ENCODE data around the gene POPDC2. TPM values are rescaled to one million over a fixed set of nuclear protein-coding genes. Genes with fewer than 3 reads are reported as not detected.
A peak's percentile ranks its signal among the peaks of the same experiment; 100 is the strongest.

Gene POPDC2
- total and polyA plus RNA-seq, 4 experiments from 2014 or later, result 2.0 to 7.4 (median 5.0) TPM

- H3K27me3 Mint-ChIP-seq, result peaks cover 0 to 1% of the 10 kb centered on the region in 2 donors
- Histone ChIP-seq H3K4me3 (ENCODE audit: low read length in 2 of 2) (no peak overlapping the region), H3K36me3 (ENCODE audit: insufficient read depth, low read length) (no peaks in the 10 kb centered on the region), H3K4me1 (ENCODE audit: insufficient read depth, low read length) (peaks cover 34% of the 10 kb centered on the region), H3K9me3 (ENCODE audit: control insufficient read depth in 1 of 2, low read length in 2 of 2) (no peaks in the 10 kb centered on the region), H3K27me3 (ENCODE audit: insufficient read depth, low read length) (no peaks in the 10 kb centered on the region), H3K27ac (ENCODE audit: low read depth, low read length) (no peak overlapping the region)
- CTCF ChIA-PET (ENCODE audit: partially characterized antibody), result no interaction called here
- POLR2A ChIA-PET (ENCODE audit: partially characterized antibody), result no interaction called here
- H3K36me3 Mint-ChIP-seq, result no peaks in the 10 kb centered on the region
- peak overlapping the region in 2 of 7 donors; percentile 10 to 29 for H3K27ac Mint-ChIP-seq
- H3K9me3 Mint-ChIP-seq, result no peaks in the 10 kb centered on the region
- intact Hi-C loops (cut with micrococcal nuclease), result no loop called here
- no peak overlapping the region for H3K4me3 Mint-ChIP-seq
- DNase-seq, result no peak
- H3K4me1 Mint-ChIP-seq, result peaks cover 19 to 36% (median 24%) of the 10 kb centered on the region in 4 donors
Observed at GRCh38 chr3:119625451-119626153, 34.8 kb downstream of the POPDC2 start.

- Histone ChIP-seq H3K4me3 (ENCODE audit: low read length in 2 of 2) (no peak overlapping the region), H3K9me3 (ENCODE audit: control insufficient read depth in 1 of 2, low read length in 2 of 2) (no peaks in the 10 kb centered on the region), H3K36me3 (ENCODE audit: insufficient read depth, low read length) (no peaks in the 10 kb centered on the region), H3K4me1 (ENCODE audit: insufficient read depth, low read length) (peaks cover 34% of the 10 kb centered on the region), H3K27me3 (ENCODE audit: insufficient read depth, low read length) (no peaks in the 10 kb centered on the region), H3K27ac (ENCODE audit: low read depth, low read length) (no peak overlapping the region)
- intact Hi-C loops (cut with micrococcal nuclease), result no loop called here
- no peak for DNase-seq
- CTCF ChIA-PET (ENCODE audit: partially characterized antibody), result no interaction called here
- no peaks in the 10 kb centered on the region for H3K9me3 Mint-ChIP-seq
- no peak overlapping the region for H3K4me3 Mint-ChIP-seq
- peaks cover 0 to 1% of the 10 kb centered on the region in 2 donors for H3K27me3 Mint-ChIP-seq
- POLR2A ChIA-PET (ENCODE audit: partially characterized antibody), result no interaction called here
- H3K4me1 Mint-ChIP-seq, result peaks cover 18 to 31% (median 24%) of the 10 kb centered on the region in 4 donors
- no peak overlapping the region for H3K27ac Mint-ChIP-seq
- no peaks in the 10 kb centered on the region for H3K36me3 Mint-ChIP-seq
Observed at GRCh38 chr3:119624002-119624720, 36.2 kb downstream of the POPDC2 start.

- CTCF ChIA-PET (ENCODE audit: partially characterized antibody), result interaction anchor here (1.0 to 1.4 kb wide), 2 partner anchors 17 to 28 kb away, joined by 3 read pairs; no protein-coding TSS in a partner anchor
- H3K27ac Mint-ChIP-seq, result no peak overlapping the region
Observed at GRCh38 chr3:119620899-119621298, 39.5 kb downstream of the POPDC2 start.

DNA sequence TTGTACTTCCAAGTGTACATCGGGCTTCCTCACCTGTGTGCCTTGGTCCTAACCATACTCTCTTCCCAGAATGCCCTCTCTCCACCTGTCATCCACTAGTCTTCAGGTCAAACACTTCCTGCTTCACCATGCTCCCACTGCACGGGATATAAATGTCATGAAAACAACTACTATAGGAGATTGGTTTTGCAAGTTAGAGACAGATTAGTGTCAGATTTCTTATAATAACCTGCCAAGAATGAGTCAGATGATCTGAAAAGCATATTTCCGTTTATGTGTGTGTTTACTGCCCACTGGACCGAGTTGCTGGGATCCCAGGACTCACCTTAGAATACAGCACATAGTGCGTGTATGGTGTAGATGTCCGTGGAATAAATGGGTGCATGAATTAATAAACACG, 41.3 kb downstream of the POPDC2 start:
- ChIA-PET POLR2A (ENCODE audit: partially characterized antibody) (no interaction called here), CTCF (ENCODE audit: partially characterized antibody) (no interaction called here)
- Histone ChIP-seq H3K4me1 (ENCODE audit: insufficient read depth, low read length) (no peaks in the 10 kb centered on the region), H3K4me3 (ENCODE audit: low read length in 2 of 2) (no peak overlapping the region), H3K36me3 (ENCODE audit: insufficient read depth, low read length) (no peaks in the 10 kb centered on the region), H3K27me3 (ENCODE audit: insufficient read depth, low read length) (no peaks in the 10 kb centered on the region), H3K27ac (ENCODE audit: low read depth, low read length) (no peak overlapping the region), H3K9me3 (ENCODE audit: control insufficient read depth in 1 of 2, low read length in 2 of 2) (no peaks in the 10 kb centered on the region)
- H3K27me3 Mint-ChIP-seq, result peaks cover 2 to 11% of the 10 kb centered on the region in 2 donors
- no peaks in the 10 kb centered on the region for H3K4me1 Mint-ChIP-seq
- no peak overlapping the region for H3K4me3 Mint-ChIP-seq
- H3K9me3 Mint-ChIP-seq, result peaks cover 0 to 1% (median 0%) of the 10 kb centered on the region in 8 donors
- H3K27ac Mint-ChIP-seq, result no peak overlapping the region
- no peaks in the 10 kb centered on the region for H3K36me3 Mint-ChIP-seq
- no peak for DNase-seq
- intact Hi-C loops (cut with micrococcal nuclease), result no loop called here

More at GRCh38 chr3:119620899-119621298, 39.5 kb downstream of the POPDC2 start:
- Histone ChIP-seq H3K9me3 (ENCODE audit: control insufficient read depth in 1 of 2, low read length in 2 of 2) (no peaks in the 10 kb centered on the region), H3K27ac (ENCODE audit: low read depth, low read length) (no peak overlapping the region), H3K36me3 (ENCODE audit: insufficient read depth, low read length) (no peaks in the 10 kb centered on the region), H3K27me3 (ENCODE audit: insufficient read depth, low read length) (no peaks in the 10 kb centered on the region), H3K4me3 (ENCODE audit: low read length in 2 of 2) (no peak overlapping the region), H3K4me1 (ENCODE audit: insufficient read depth, low read length) (peaks cover 2% of the 10 kb centered on the region)
- DNase-seq, result no peak
- H3K36me3 Mint-ChIP-seq, result no peaks in the 10 kb centered on the region
- H3K4me1 Mint-ChIP-seq, result peaks cover 0 to 2% (median 1%) of the 10 kb centered on the region in 4 donors
- H3K4me3 Mint-ChIP-seq, result no peak overlapping the region
- intact Hi-C loops (cut with micrococcal nuclease), result no loop called here
- H3K27me3 Mint-ChIP-seq, result peaks cover 2 to 7% of the 10 kb centered on the region in 2 donors
- H3K9me3 Mint-ChIP-seq, result peaks cover 0 to 1% (median 0%) of the 10 kb centered on the region in 8 donors
- POLR2A ChIA-PET (ENCODE audit: partially characterized antibody), result no interaction called here

- ChIA-PET CTCF (ENCODE audit: partially characterized antibody) (no interaction called here), POLR2A (ENCODE audit: partially characterized antibody) (no interaction called here)
- H3K27ac Mint-ChIP-seq, result no peak overlapping the region
- Histone ChIP-seq H3K9me3 (ENCODE audit: control insufficient read depth in 1 of 2, low read length in 2 of 2) (no peaks in the 10 kb centered on the region), H3K27ac (ENCODE audit: low read depth, low read length) (no peak overlapping the region), H3K36me3 (ENCODE audit: insufficient read depth, low read length) (no peaks in the 10 kb centered on the region), H3K27me3 (ENCODE audit: insufficient read depth, low read length) (no peaks in the 10 kb centered on the region), H3K4me1 (ENCODE audit: insufficient read depth, low read length) (no peaks in the 10 kb centered on the region), H3K4me3 (ENCODE audit: low read length in 2 of 2) (no peak overlapping the region)
- peaks cover 0 to 6% (median 0%) of the 10 kb centered on the region in 8 donors for H3K9me3 Mint-ChIP-seq
- H3K4me3 Mint-ChIP-seq, result no peak overlapping the region
- intact Hi-C loops (cut with micrococcal nuclease), result no loop called here
- no peaks in the 10 kb centered on the region for H3K4me1 Mint-ChIP-seq
- H3K36me3 Mint-ChIP-seq, result no peaks in the 10 kb centered on the region
- peaks cover 2 to 10% of the 10 kb centered on the region in 2 donors for H3K27me3 Mint-ChIP-seq
- DNase-seq, result no peak
Observed at GRCh38 chr3:119616056-119616455, 44.3 kb downstream of the POPDC2 start.

DNA sequence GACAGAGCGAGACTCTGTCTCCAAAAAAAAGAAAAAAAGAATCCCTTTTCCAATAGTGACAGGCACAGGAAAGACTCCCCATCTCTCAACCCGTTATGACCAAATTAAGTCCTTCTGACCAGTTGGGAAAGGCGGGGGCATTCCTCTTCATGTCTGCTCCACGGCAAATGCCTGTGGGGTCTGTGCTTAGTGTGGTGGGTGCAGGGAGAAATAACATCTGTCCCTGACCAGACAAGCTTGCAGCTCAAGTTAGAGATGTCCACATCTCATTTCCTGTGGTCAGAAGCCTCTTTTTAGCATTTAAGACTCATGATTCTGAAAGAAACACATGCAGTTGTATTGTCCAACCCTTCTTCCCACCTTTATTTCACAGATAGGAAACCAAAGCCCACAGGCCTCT, 46.5 kb downstream of the POPDC2 start:
- POLR2A ChIA-PET (ENCODE audit: partially characterized antibody), result no interaction called here
- no peaks in the 10 kb centered on the region for H3K27me3 ChIP-seq (ENCODE audit: insufficient read depth, low read length)
- CTCF ChIA-PET (ENCODE audit: partially characterized antibody), result no interaction called here
- H3K4me3 ChIP-seq (ENCODE audit: low read length in 2 of 2), result no peak overlapping the region
- Mint-ChIP-seq H3K36me3 (no peaks in the 10 kb centered on the region), H3K9me3 (peaks cover 0 to 6% (median 0%) of the 10 kb centered on the region in 8 donors), H3K27ac (no peak overlapping the region), H3K27me3 (peaks cover 0 to 8% of the 10 kb centered on the region in 2 donors), H3K4me3 (no peak overlapping the region), H3K4me1 (no peaks in the 10 kb centered on the region)
- intact Hi-C loops (cut with micrococcal nuclease), result no loop called here
- no peaks in the 10 kb centered on the region for H3K4me1 ChIP-seq (ENCODE audit: insufficient read depth, low read length)
- no peaks in the 10 kb centered on the region for H3K36me3 ChIP-seq (ENCODE audit: insufficient read depth, low read length)
- no peaks in the 10 kb centered on the region for H3K9me3 ChIP-seq (ENCODE audit: control insufficient read depth in 1 of 2, low read length in 2 of 2)
- no peak for DNase-seq
- H3K27ac ChIP-seq (ENCODE audit: low read depth, low read length), result no peak overlapping the region

GRCh38 chr3:119613201-119613600, 47.2 kb downstream of the POPDC2 start:
- ChIA-PET POLR2A (ENCODE audit: partially characterized antibody) (no interaction called here), CTCF (ENCODE audit: partially characterized antibody) (interaction anchor here (0.7 kb wide), 1 partner anchor 77 kb away, joined by 3 read pairs; no protein-coding TSS in a partner anchor)

More at GRCh38 chr3:119613201-119613600, 47.2 kb downstream of the POPDC2 start:
- Histone ChIP-seq H3K4me3 (ENCODE audit: low read length in 2 of 2) (no peak overlapping the region), H3K36me3 (ENCODE audit: insufficient read depth, low read length) (no peaks in the 10 kb centered on the region), H3K27ac (ENCODE audit: low read depth, low read length) (no peak overlapping the region), H3K27me3 (ENCODE audit: insufficient read depth, low read length) (no peaks in the 10 kb centered on the region), H3K4me1 (ENCODE audit: insufficient read depth, low read length) (no peaks in the 10 kb centered on the region), H3K9me3 (ENCODE audit: control insufficient read depth in 1 of 2, low read length in 2 of 2) (no peaks in the 10 kb centered on the region)
- no peaks in the 10 kb centered on the region for H3K36me3 Mint-ChIP-seq
- H3K9me3 Mint-ChIP-seq, result peaks cover 0 to 6% (median 0%) of the 10 kb centered on the region in 8 donors
- no peak overlapping the region for H3K4me3 Mint-ChIP-seq
- intact Hi-C loops (cut with micrococcal nuclease), result no loop called here
- no peak overlapping the region for H3K27ac Mint-ChIP-seq
- H3K4me1 Mint-ChIP-seq, result no peaks in the 10 kb centered on the region
- peaks cover 2 to 8% of the 10 kb centered on the region in 2 donors for H3K27me3 Mint-ChIP-seq
- no peak for DNase-seq
